PC-9 (cell line): Measurements from ENCODE around the gene EPSTI1. TPM values are rescaled to one million over a fixed set of nuclear protein-coding genes. Genes with fewer than 3 reads are reported as not detected.

Experiments
- BruUV-seq: library from RNA; stranded (reverse); fragments of 400-500 nt; replicated peaks from 2 replicates; lab custom pipeline; 2021; lab: Mats Ljungman, UMichigan
- CTCF ChIA-PET: fragments of 300-600 bp; sonication (Branson Sonifier 250); formaldehyde crosslinking; loops from one replicate; lab custom pipeline; 2022; ENCODE audit warnings: antibody characterized with exemption; lab: Charles Lee
- POLR2A ChIA-PET: fragments of 300-600 bp; sonication (Branson Sonifier 250); formaldehyde crosslinking; loops from one replicate; lab custom pipeline; 2022; ENCODE audit warnings: antibody characterized with exemption; ENCODE audit not compliant: unreplicated experiment; lab: Charles Lee
- DNase-seq, 2 experiments: peaks; one replicate each; pipeline versions ENCODE4 v3.0.0 to v3.0.0-alpha.2; 2015 to 2022; ENCODE audit warnings: mixed read lengths in 1 of 2
- H2AFZ ChIP-seq: fragments of 200-600 bp; sonication (generic); 2 replicates; pipeline ENCODE4 v1.8.1; 2017; ENCODE audit warnings: antibody characterized with exemption
- H3F3A ChIP-seq: fragments of 200-600 bp; sonication (generic); 2 replicates; pipeline ENCODE4 v1.8.1; 2017; ENCODE audit warnings: antibody characterized with exemption, mild to moderate bottlenecking, low read depth; ENCODE audit not compliant: insufficient read depth
- H3K27ac ChIP-seq: fragments of 200-600 bp; sonication (generic); 2 replicates; pipeline ENCODE4 v1.6.1; 2016; ENCODE audit warnings: mixed run types
- H3K27me3 ChIP-seq: fragments of 200-600 bp; sonication (generic); 2 replicates; pipeline ENCODE4 v1.6.1; 2016; ENCODE audit warnings: low read depth, mixed run types; ENCODE audit not compliant: insufficient read depth
- H3K36me3 ChIP-seq: fragments of 200-600 bp; sonication (generic); 2 replicates; pipeline ENCODE4 v1.6.1; 2016; ENCODE audit warnings: low read depth, mixed run types
- H3K4me1 ChIP-seq: fragments of 200-600 bp; sonication (generic); replicated peaks from 2 replicates; pipeline ENCODE4 v1.6.1; 2016; ENCODE audit warnings: mixed run types; ENCODE audit not compliant: insufficient read depth
- H3K4me2 ChIP-seq: fragments of 200-600 bp; sonication (generic); 2 replicates; pipeline ENCODE4 v1.6.1; 2017; ENCODE audit warnings: mixed run types
- H3K4me3 ChIP-seq: fragments of 200-600 bp; sonication (generic); 2 replicates; pipeline ENCODE4 v1.6.1; 2016; ENCODE audit warnings: mixed run types
- H3K79me2 ChIP-seq: fragments of 200-600 bp; sonication (generic); 2 replicates; pipeline ENCODE4 v1.6.1; 2017; ENCODE audit warnings: low read depth, mixed run types
- H3K9me2 ChIP-seq: fragments of 200-600 bp; sonication (generic); 2 replicates; pipeline ENCODE4 v1.8.1; 2017; ENCODE audit warnings: mild to moderate bottlenecking; ENCODE audit not compliant: insufficient read depth
- H3K9me3 ChIP-seq: fragments of 200-600 bp; sonication (generic); 2 replicates; pipeline ENCODE4 v1.8.1; 2016; ENCODE audit warnings: low read depth; ENCODE audit not compliant: insufficient read depth
- H4K20me1 ChIP-seq: fragments of 200-600 bp; sonication (generic); 2 replicates; pipeline ENCODE4 v1.8.1; 2017; ENCODE audit not compliant: insufficient read depth
- EZH2 ChIP-seq: fragments of 200-600 bp; sonication (generic); IDR thresholded peaks from 2 replicates; pipeline ENCODE4 v1.8.0; 2017; ENCODE audit warnings: antibody characterized with exemption, low read depth
- intact Hi-C: fragments of 100-400 bp; cut with micrococcal nuclease; formaldehyde crosslinking; loops from one replicate; pipeline ENCODE4 v1.10.0; 2022; ENCODE audit not compliant: unreplicated experiment
- total RNA-seq: library from RNA; stranded (reverse); gene quantifications from 2 replicates; pipeline ENCODE4 v1.2.3, GENCODE V29; 2021
- TF ChIP-seq, protein P1 (sequence below): fragments of 200-600 bp; sonication (generic); conservative IDR thresholded peaks from 2 replicates; pipeline ENCODE4 v1.6.1; 2017; ENCODE audit warnings: mixed run types, antibody characterized with exemption, mild to moderate bottlenecking, moderate library complexity

Gene EPSTI1
- total RNA-seq, 1 experiment from 2014 or later: 3.4 TPM

DNA sequence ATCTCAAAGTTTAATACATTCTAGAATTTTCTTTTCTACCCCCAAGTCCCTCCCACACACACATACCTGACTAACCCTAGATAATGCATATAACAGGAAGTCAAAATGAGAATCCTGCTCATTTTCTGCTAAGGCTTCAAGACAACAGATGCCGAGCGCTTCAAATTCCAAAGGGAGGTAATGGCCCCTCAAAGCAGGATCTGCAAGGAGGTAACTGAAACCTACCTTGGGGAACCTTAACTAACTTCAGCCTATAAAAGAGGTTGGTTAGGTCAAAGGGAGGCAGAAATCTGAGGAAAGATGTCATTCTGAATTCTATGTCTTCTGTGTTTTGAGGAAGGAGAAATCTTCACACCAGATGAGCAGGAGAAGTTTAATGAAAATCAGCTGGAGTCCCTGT lies 26.8 kb downstream of the EPSTI1 start:
- Histone ChIP-seq H3F3A (no peaks in the 10 kb centered on the region), H2AFZ (no peak overlapping the region), H3K9me2 (no peaks in the 10 kb centered on the region), H3K9me3 (no peaks in the 10 kb centered on the region), H3K27me3 (no peaks in the 10 kb centered on the region), H3K4me3 (no peak overlapping the region), H3K27ac (no peak overlapping the region), H3K4me1 (no peaks in the 10 kb centered on the region), H4K20me1 (no peaks in the 10 kb centered on the region), H3K36me3 (no peaks in the 10 kb centered on the region), H3K4me2 (no peak overlapping the region), H3K79me2 (no peaks in the 10 kb centered on the region)
- intact Hi-C loops: loop anchor here (5.0 to 10.0 kb wide), 2 partner anchors 73 to 910 kb away; partner anchors contain the start of genes CCDC122 and LACC1
- TF ChIP-seq, protein P1, sequence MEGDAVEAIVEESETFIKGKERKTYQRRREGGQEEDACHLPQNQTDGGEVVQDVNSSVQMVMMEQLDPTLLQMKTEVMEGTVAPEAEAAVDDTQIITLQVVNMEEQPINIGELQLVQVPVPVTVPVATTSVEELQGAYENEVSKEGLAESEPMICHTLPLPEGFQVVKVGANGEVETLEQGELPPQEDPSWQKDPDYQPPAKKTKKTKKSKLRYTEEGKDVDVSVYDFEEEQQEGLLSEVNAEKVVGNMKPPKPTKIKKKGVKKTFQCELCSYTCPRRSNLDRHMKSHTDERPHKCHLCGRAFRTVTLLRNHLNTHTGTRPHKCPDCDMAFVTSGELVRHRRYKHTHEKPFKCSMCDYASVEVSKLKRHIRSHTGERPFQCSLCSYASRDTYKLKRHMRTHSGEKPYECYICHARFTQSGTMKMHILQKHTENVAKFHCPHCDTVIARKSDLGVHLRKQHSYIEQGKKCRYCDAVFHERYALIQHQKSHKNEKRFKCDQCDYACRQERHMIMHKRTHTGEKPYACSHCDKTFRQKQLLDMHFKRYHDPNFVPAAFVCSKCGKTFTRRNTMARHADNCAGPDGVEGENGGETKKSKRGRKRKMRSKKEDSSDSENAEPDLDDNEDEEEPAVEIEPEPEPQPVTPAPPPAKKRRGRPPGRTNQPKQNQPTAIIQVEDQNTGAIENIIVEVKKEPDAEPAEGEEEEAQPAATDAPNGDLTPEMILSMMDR: no peak
- DNase-seq: no peak
- CTCF ChIA-PET: no interaction called here
- POLR2A ChIA-PET: no interaction called here
- no TSS peak for BruUV-seq

DNA sequence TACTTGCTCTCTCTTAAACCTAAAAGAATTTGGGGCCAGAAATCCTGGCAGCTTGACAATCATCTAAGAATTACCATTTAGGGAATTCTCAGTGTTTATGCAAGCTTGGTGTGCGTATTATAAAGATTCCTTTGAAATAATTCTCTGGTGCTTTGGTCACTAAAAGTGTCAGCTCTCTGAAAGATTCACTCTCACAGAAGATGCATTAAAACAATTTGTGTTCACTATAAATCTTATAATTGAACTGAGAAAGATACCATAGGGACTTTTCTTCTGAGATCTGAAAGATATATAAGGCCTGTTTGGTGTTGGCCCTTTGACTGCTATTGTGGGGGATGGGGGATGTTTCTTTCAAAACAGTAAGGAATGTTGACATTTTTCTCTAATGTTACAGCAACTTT lies 27.3 kb downstream of the EPSTI1 start:
- POLR2A ChIA-PET: no interaction called here
- TF ChIP-seq, protein P1: no peak
- TF ChIP-seq EZH2: no peak
- H3K4me2 ChIP-seq: no peak overlapping the region

DNA sequence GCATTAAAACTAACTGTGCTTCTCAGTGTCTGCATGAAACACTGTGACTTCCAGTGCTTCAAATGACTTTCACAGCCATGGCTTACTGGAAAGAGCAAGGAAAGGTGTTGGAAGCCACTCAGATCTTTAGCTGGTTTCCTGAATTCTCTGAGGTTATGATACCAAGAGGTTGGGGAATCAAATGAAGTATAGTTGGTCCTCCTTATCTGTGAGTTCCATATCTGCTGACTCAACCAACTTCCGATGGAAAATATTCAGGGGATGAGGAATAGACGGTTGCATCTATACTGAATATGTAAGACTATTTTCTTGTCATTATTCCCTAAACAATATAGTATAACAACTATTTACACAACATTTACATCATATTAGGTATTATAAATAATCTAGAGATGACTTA lies 32.4 kb downstream of the EPSTI1 start:
- Histone ChIP-seq H3K27me3 (no peaks in the 10 kb centered on the region), H3K27ac (no peak overlapping the region), H3K79me2 (no peaks in the 10 kb centered on the region), H3K4me2 (no peak overlapping the region), H4K20me1 (no peaks in the 10 kb centered on the region), H3K9me2 (no peaks in the 10 kb centered on the region), H3F3A (no peaks in the 10 kb centered on the region), H3K4me1 (no peaks in the 10 kb centered on the region), H3K4me3 (no peak overlapping the region), H2AFZ (no peak overlapping the region), H3K9me3 (no peaks in the 10 kb centered on the region), H3K36me3 (no peaks in the 10 kb centered on the region)
- intact Hi-C loops: loop anchor here (10.0 kb wide), 1 partner anchor 915 kb away; the partner anchor contains the start of genes CCDC122 and LACC1
- ChIA-PET CTCF (no interaction called here), POLR2A (no interaction called here)
- no peak for DNase-seq
- TF ChIP-seq, protein P1: no peak
- TF ChIP-seq EZH2: no peak
- no TSS peak for BruUV-seq

More for the DNA sequence above, 27.3 kb downstream of the EPSTI1 start:
- Histone ChIP-seq H3K4me3 (no peak overlapping the region), H3F3A (no peaks in the 10 kb centered on the region), H3K27ac (no peak overlapping the region), H3K79me2 (no peaks in the 10 kb centered on the region), H3K9me3 (no peaks in the 10 kb centered on the region), H2AFZ (no peak overlapping the region), H3K36me3 (no peaks in the 10 kb centered on the region), H3K27me3 (no peaks in the 10 kb centered on the region), H3K4me1 (no peaks in the 10 kb centered on the region), H3K9me2 (no peaks in the 10 kb centered on the region), H4K20me1 (no peaks in the 10 kb centered on the region)
- CTCF ChIA-PET: no interaction called here
- no peak for DNase-seq
- no TSS peak for BruUV-seq
- intact Hi-C loops: loop anchor here (5.0 to 10.0 kb wide), 2 partner anchors 72 to 910 kb away; partner anchors contain the start of genes CCDC122 and LACC1
